OCI-LY3 (cell line): Measurements from ENCODE around the gene STX1B.

ENCODE experiments used
- H2AFZ ChIP-seq: fragments of 200-600, 300-600 bp; shearing (Covaris generic); 2 replicates; pipeline ENCODE4 v1.6.0; 2014; ENCODE audit warnings: antibody characterized with exemption, low read depth, low read length
- H3K27ac ChIP-seq: fragments of 200-600, 300-600 bp; sonication (generic); 2 replicates; pipeline ENCODE4 v1.5.1; 2014; ENCODE audit warnings: mild to moderate bottlenecking, low read length, moderate library complexity, mixed read lengths
- H3K27me3 ChIP-seq: fragments of 200-600, 300-600 bp; sonication (generic); 2 replicates; pipeline ENCODE4 v1.6.1; 2014; ENCODE audit warnings: low read depth, low read length, mixed read lengths
- H3K36me3 ChIP-seq: fragments of 200-600, 300-600 bp; sonication (generic); replicated peaks from 2 replicates; pipeline ENCODE3; 2014; ENCODE audit warnings: low read depth, low read length, mixed read lengths
- H3K4me1 ChIP-seq: fragments of 300-600, 200-600 bp; sonication (generic); 2 replicates; pipeline ENCODE4 v1.6.1; 2014; ENCODE audit warnings: low read length, mixed read lengths
- H3K4me2 ChIP-seq: fragments of 200-600, 300-600 bp; sonication (generic); 2 replicates; pipeline ENCODE4 v1.6.1; 2014; ENCODE audit warnings: low read length, mixed read lengths
- H3K4me3 ChIP-seq: fragments of 300-600, 200-600 bp; sonication (generic); 2 replicates; pipeline ENCODE4 v1.5.1; 2014; ENCODE audit warnings: antibody characterized with exemption, mild to moderate bottlenecking, low read length, moderate library complexity
- H3K79me2 ChIP-seq: fragments of 300-600, 200-600 bp; shearing (Covaris generic); 2 replicates; pipeline ENCODE4 v1.6.1; 2014; ENCODE audit warnings: mild to moderate bottlenecking, low read length, mixed read lengths
- H3K9ac ChIP-seq: fragments of 300-600, 200-600 bp; shearing (Covaris generic); 2 replicates; pipeline ENCODE4 v1.6.0; 2014; ENCODE audit warnings: mild to moderate bottlenecking, low read length, moderate library complexity
- H3K9me3 ChIP-seq: fragments of 200-600, 300-600 bp; shearing (Covaris generic); 2 replicates; pipeline ENCODE4 v1.6.1; 2014; ENCODE audit warnings: low read length, mixed read lengths; ENCODE audit not compliant: insufficient read depth
- H4K20me1 ChIP-seq: fragments of 200-600, 300-600 bp; sonication (generic); 2 replicates; pipeline ENCODE4 v1.6.1; 2016; ENCODE audit warnings: low read length, mixed read lengths; ENCODE audit not compliant: insufficient read depth
- EZH2phosphoT487 ChIP-seq: fragments of 200-600 bp; shearing (Covaris generic); IDR thresholded peaks from 2 replicates; pipeline ENCODE4 v1.6.1; 2018; ENCODE audit warnings: antibody characterized with exemption, mixed run types, low read depth
- TF ChIP-seq, protein P1 (sequence below): fragments of 200-600, 300-600 bp; sonication (generic); IDR thresholded peaks from 2 replicates; pipeline ENCODE4 v1.5.1; 2014; ENCODE audit warnings: antibody characterized with exemption, low read length, low read depth

STX1B gene

DNA sequence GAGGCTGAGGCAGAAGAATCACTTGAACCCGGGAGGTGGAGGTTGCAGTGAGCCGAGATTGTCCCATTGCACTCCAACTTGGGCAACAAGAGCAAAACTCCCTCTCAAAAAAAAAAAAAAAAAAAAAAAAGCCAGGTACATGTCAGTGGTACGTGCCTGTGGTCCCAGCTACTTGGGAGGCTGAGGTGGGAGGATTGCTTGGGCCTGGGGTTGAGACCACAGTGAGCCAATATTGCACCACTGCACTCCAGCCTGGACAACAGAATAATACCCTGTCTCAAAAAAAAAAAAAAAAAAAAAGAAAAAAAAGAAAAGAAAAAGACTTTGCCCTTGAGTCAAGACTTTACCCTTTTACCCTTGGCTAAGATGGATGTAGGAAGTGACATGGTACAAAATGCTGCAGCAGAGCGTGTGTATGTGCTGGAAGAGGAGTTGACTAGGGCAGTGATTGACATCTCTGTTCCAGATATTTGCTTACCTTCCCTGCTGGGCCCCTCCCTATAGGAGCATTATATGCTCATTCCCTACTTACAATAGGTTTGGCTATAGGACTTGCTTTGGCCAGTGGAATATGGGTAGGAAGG, 33.6 kb upstream of the STX1B start:
- no peak overlapping the region for H3K4me2 ChIP-seq
- no peaks in the 10 kb centered on the region for H3K79me2 ChIP-seq
- no peak overlapping the region for H3K27ac ChIP-seq
- no peaks in the 10 kb centered on the region for H3K4me1 ChIP-seq
- H3K9me3 ChIP-seq = no peaks in the 10 kb centered on the region
- H3K36me3 ChIP-seq = no peaks in the 10 kb centered on the region
- H3K4me3 ChIP-seq = no peak overlapping the region
- no peak overlapping the region for H2AFZ ChIP-seq
- H3K9ac ChIP-seq = no peak overlapping the region
- H4K20me1 ChIP-seq = no peaks in the 10 kb centered on the region
- TF ChIP-seq EZH2phosphoT487 = no peak
- TF ChIP-seq, protein P1, sequence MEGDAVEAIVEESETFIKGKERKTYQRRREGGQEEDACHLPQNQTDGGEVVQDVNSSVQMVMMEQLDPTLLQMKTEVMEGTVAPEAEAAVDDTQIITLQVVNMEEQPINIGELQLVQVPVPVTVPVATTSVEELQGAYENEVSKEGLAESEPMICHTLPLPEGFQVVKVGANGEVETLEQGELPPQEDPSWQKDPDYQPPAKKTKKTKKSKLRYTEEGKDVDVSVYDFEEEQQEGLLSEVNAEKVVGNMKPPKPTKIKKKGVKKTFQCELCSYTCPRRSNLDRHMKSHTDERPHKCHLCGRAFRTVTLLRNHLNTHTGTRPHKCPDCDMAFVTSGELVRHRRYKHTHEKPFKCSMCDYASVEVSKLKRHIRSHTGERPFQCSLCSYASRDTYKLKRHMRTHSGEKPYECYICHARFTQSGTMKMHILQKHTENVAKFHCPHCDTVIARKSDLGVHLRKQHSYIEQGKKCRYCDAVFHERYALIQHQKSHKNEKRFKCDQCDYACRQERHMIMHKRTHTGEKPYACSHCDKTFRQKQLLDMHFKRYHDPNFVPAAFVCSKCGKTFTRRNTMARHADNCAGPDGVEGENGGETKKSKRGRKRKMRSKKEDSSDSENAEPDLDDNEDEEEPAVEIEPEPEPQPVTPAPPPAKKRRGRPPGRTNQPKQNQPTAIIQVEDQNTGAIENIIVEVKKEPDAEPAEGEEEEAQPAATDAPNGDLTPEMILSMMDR = no peak
- no peaks in the 10 kb centered on the region for H3K27me3 ChIP-seq

- Histone ChIP-seq H3K36me3 (no peaks in the 10 kb centered on the region), H3K9ac (no peak overlapping the region), H3K4me3 (no peak overlapping the region), H3K4me2 (no peak overlapping the region), H3K9me3 (no peaks in the 10 kb centered on the region), H4K20me1 (no peaks in the 10 kb centered on the region), H3K79me2 (no peaks in the 10 kb centered on the region), H2AFZ (no peak overlapping the region), H3K27me3 (no peaks in the 10 kb centered on the region), H3K4me1 (no peaks in the 10 kb centered on the region), H3K27ac (no peak overlapping the region)
- TF ChIP-seq, protein P1 = no peak
- no peak for TF ChIP-seq EZH2phosphoT487
Measured at GRCh38 chr16:31043352-31043751, 32.9 kb upstream of the STX1B start.

GRCh38 chr16:31042866-31043265, 32.4 kb upstream of the STX1B start:
- no peak overlapping the region for H3K27ac ChIP-seq
- H4K20me1 ChIP-seq = no peaks in the 10 kb centered on the region
- no peak overlapping the region for H3K9ac ChIP-seq
- no peak overlapping the region for H3K4me2 ChIP-seq
- H3K4me3 ChIP-seq = no peak overlapping the region
- no peaks in the 10 kb centered on the region for H3K27me3 ChIP-seq
- H2AFZ ChIP-seq = no peak overlapping the region
- TF ChIP-seq, protein P1 = no peak
- no peak for TF ChIP-seq EZH2phosphoT487
- no peaks in the 10 kb centered on the region for H3K36me3 ChIP-seq
- no peaks in the 10 kb centered on the region for H3K4me1 ChIP-seq
- H3K9me3 ChIP-seq = no peaks in the 10 kb centered on the region
- no peaks in the 10 kb centered on the region for H3K79me2 ChIP-seq

DNA sequence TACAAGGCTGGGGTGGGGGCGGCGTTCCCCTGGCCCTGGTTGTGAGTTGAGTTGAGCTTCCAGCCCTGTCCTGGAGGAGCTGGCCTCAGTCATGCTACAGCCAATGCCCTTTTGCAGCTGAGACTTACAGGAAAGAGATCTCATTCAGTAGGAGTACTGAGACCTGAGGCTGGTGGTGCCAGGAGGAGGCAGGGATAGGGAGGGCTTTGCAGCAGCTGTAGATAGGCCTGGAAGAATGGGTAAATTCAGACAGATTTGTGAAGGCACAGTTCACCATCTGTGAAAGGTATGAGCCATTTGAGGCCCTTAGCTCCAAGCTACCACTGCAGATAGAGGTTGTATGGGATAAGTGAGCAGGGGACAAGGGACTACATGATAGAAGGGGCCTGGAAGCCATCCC, 28.6 kb upstream of the STX1B start:
- Histone ChIP-seq H3K27ac (no peak overlapping the region), H3K36me3 (no peaks in the 10 kb centered on the region), H4K20me1 (0 out of 2 replicates have a peak, but pooled peaks cover 4% of the 10 kb centered on the region), H2AFZ (no peak overlapping the region), H3K27me3 (no peaks in the 10 kb centered on the region), H3K9me3 (no peaks in the 10 kb centered on the region), H3K4me2 (no peak overlapping the region), H3K4me3 (no peak overlapping the region), H3K4me1 (peaks cover 4% of the 10 kb centered on the region; the same call in 1 of the 2 replicates), H3K9ac (no peak overlapping the region), H3K79me2 (no peaks in the 10 kb centered on the region; the same call in 1 of the 2 replicates)
- TF ChIP-seq EZH2phosphoT487 = no peak
- TF ChIP-seq, protein P1 = no peak
